GM12892 (cell line): ENCODE results near the gene ARHGAP11A.

ENCODE experiments used
- DNase-seq: peaks from one replicate; pipeline ENCODE4 v3.0.0; 2011; ENCODE audit not compliant: insufficient read length
- FAIRE-seq: peaks from 2 replicates; lab custom pipeline; 2011; peaks lifted over from hg19 to GRCh38; lab: Jason Lieb, UNC
- POLR2A ChIP-seq: IDR thresholded peaks from 2 replicates; pipeline ENCODE4 v1.6.1; 2011; ENCODE audit warnings: low read depth, low read length, control low read depth
- POLR2AphosphoS5 ChIP-seq: IDR thresholded peaks from 2 replicates; pipeline ENCODE4 v1.6.1; 2011; ENCODE audit warnings: low read depth, low read length, control low read depth
- TAF1 ChIP-seq: IDR thresholded peaks from 2 replicates; pipeline ENCODE4 v1.6.1; 2011; ENCODE audit warnings: low read depth, mild to moderate bottlenecking, control low read depth, low read length, borderline replicate concordance

ARHGAP11A gene

GRCh38 chr15:32659340-32660155 is 44.2 kb downstream of the ARHGAP11A start:
- no peak for TF ChIP-seq POLR2A
- TF ChIP-seq POLR2AphosphoS5 = no peak
- TF ChIP-seq TAF1 = no peak
- no peak for DNase-seq
- no peak for FAIRE-seq

GRCh38 chr15:32663671-32664070 is 48.4 kb downstream of the ARHGAP11A start:
- TF ChIP-seq POLR2A = no peak
- no peak for TF ChIP-seq TAF1
- TF ChIP-seq POLR2AphosphoS5 = no peak
- DNase-seq (no peak), FAIRE-seq (no peak)

- FAIRE-seq = no peak
- DNase-seq = no peak
- no peak for TF ChIP-seq POLR2AphosphoS5
- no peak for TF ChIP-seq POLR2A
- TF ChIP-seq TAF1 = no peak
Observed at GRCh38 chr15:32664796-32665195, 49.5 kb downstream of the ARHGAP11A start.

- DNase-seq (no peak), FAIRE-seq (no peak)
- TF ChIP-seq TAF1 (no peak), POLR2A (no peak), POLR2AphosphoS5 (no peak)
Observed at GRCh38 chr15:32667321-32667720, 52.0 kb downstream of the ARHGAP11A start.

- DNase-seq = no peak
- TF ChIP-seq TAF1 (no peak), POLR2AphosphoS5 (no peak), POLR2A (no peak)
- no peak for FAIRE-seq
Observed at GRCh38 chr15:32668942-32669341, 53.6 kb downstream of the ARHGAP11A start.

DNA sequence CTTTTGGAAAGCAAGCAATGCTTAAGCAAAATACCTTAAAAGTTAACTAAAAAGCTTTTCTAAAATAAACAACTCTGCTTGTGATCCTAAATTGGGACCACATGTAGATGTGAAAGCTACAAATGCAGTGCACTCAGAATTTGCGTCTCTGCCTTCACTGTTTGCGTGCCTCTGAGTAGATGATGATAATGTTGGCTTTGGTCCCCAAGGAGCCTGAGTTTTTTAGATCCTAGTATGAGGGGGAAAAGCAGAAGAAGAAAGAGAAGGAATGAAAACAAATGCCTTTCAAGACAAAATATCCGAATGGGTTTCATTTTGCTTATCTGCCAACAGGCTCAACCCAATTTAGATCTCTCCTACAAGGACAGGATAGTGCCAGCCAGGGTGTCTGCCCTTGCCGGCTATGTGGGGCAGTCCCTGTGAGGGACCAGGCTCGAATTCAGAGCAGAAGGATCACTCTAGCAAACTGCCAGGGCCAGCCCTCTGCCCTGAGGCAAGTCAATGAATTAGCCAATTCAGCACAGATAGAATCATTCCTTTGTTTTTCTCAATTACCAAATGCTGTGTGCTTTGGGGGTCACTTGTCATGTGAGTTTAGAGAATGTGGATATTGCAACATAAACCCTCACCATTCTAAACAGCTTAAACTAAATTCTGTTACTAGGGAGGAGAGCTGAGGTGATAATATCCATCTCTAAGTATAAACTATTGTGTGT is 54.8 kb downstream of the ARHGAP11A start:
- no peak for FAIRE-seq
- DNase-seq = no peak
- no peak for TF ChIP-seq POLR2AphosphoS5
- no peak for TF ChIP-seq TAF1
- TF ChIP-seq POLR2A = no peak

DNA sequence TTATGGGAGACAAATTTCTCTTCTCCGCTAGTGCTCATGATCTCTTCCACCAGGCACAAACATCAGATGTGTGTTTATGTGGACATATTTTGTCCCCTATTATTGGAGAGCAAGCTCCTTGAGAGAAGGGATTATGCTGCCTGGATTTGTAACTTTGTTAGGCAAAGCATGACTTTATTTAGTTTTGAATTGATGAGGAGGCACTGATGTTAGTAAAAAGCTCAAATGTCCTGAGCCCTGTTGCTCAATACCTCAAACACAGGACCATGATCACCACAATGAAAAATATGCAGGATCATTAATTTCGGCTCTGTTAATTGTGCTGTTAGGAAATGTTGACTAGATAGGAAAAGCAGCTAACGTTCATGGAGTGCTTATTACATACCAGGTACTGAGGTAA is 55.3 kb downstream of the ARHGAP11A start:
- DNase-seq = no peak
- TF ChIP-seq TAF1 (no peak), POLR2A (no peak)
- no peak for FAIRE-seq

DNA sequence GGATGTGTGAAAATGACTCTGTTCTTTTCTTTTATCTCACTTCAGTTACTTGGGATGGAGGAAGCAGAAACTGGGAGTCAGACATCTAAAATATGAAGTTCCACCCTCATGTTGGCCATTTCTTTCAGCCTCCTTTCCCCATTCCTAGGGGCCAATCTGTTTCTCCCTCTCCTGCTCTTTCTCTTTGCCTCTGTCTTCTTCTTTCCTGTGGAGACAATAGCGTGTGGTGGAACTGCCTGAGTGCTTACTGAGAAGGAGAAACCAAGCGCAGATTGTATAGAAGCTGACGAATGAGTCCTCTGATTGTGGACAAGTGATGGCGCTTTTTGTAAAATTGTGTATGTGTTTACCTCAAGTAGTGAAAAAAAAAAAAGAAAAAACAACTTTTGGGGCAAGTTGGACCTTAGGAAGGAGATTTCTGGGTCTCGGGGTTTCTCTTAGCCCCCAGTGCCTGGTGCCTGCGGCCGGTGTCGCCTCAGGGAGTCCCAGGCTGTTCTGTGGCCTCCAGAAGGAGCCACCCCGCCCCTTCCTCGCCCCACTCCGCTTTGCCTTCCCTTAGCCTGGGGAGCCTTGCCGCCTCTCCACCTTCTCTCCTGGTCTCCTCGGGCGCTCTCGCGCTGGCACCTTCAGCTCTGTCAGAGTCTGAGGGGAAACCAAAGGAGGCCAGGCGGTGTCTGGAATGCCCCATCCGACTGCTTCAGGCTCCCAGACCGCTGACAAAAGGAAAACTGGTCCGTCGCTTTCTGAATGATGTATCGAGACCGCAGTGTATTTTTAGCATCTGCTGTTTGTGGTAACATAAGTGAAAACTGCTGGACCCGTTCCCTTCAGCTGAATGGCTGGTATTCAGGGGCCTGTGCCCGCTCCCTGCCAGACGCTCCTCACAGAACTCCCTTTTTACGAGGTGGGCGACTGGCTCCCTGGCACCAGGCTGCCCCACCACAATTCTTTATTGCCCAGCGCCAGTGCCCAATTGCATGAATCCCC is 56.3 kb downstream of the ARHGAP11A start:
- TF ChIP-seq POLR2AphosphoS5 (no peak), TAF1 (no peak), POLR2A (no peak)
- FAIRE-seq (no peak), DNase-seq (no peak)

GRCh38 chr15:32674681-32675080 is 59.4 kb downstream of the ARHGAP11A start:
- TF ChIP-seq POLR2A = no peak
- DNase-seq (no peak), FAIRE-seq (no peak)

DNA sequence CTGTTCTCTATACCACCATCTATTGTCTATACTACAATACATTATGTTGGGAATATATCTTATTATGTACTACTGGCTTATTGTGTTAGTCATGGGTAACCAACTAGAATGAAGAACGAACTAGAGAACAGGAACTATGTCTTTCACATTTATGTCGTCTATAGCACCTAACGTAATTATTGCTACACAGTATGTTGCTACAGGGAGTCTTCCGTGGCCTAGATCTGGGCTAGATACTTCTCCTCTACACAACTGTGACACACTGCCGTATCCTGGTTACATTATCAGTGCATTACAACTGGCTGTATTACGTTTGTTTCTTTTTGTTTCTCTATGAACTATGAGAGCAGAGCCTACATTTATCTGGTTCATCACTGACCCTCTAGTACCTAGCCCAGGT is 60.2 kb downstream of the ARHGAP11A start:
- DNase-seq (no peak), FAIRE-seq (no peak)
- TF ChIP-seq POLR2A = no peak

DNA sequence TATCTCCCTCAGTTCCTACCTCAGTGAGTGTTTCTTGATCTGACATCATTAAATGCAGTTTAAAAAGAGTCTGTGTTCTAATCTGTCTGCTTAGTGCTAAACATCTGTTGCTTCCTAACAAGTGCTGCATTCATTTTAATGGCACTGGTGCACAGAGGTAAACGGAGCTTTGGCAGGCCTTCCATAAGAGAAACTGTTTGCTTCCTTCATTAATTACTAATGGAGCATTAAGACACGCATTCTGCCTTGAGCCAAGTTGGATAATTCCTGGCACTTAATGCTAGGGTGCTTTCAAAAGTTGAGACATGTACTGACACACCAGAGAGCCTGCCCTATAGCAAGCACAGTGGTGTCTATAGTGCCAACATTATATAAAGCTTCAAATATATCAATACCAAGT is 60.9 kb downstream of the ARHGAP11A start:
- FAIRE-seq (no peak), DNase-seq (no peak)
- TF ChIP-seq POLR2AphosphoS5 (no peak), POLR2A (no peak), TAF1 (no peak)
